ENCODE results near the gene LRRC8D.

LRRC8D gene

GRCh38 chr1:89949991-89950624, 129.3 kb downstream of the LRRC8D start:
- no peak for TF ChIP-seq CTCF (IDR thresholded peaks at IDR 0.05; ENCODE audit: extremely low read depth, missing control alignments)
- DNase-seq (ENCODE audit: low spot score), result no peak

GRCh38 chr1:89950703-89951102, 129.9 kb downstream of the LRRC8D start:
- TF ChIP-seq CTCF (IDR thresholded peaks at IDR 0.05; ENCODE audit: extremely low read depth, missing control alignments), result no peak
- no peak for DNase-seq (ENCODE audit: low spot score)

- DNase-seq (ENCODE audit: low spot score), result no peak
- no peak for TF ChIP-seq CTCF (IDR thresholded peaks at IDR 0.05; ENCODE audit: extremely low read depth, missing control alignments)
These were observed 131.2 kb downstream of the LRRC8D start for GRCh38 chr1:89951766-89952604.

- no peak for TF ChIP-seq CTCF (IDR thresholded peaks at IDR 0.05; ENCODE audit: extremely low read depth, missing control alignments)
These were observed 131.8 kb downstream of the LRRC8D start for GRCh38 chr1:89952605-89953130.

GRCh38 chr1:89953131-89953626, 132.3 kb downstream of the LRRC8D start:
- peak; percentile 35 for DNase-seq (ENCODE audit: low spot score)
- TF ChIP-seq CTCF (IDR thresholded peaks at IDR 0.05; ENCODE audit: extremely low read depth, missing control alignments), result peak; percentile 40

More at GRCh38 chr1:89952605-89953130, 131.8 kb downstream of the LRRC8D start:
- no peak for DNase-seq (ENCODE audit: low spot score)

GRCh38 chr1:89953929-89954328, 133.1 kb downstream of the LRRC8D start:
- no peak for TF ChIP-seq CTCF (IDR thresholded peaks at IDR 0.05; ENCODE audit: extremely low read depth, missing control alignments)
- DNase-seq (ENCODE audit: low spot score), result no peak

- no peak for DNase-seq (ENCODE audit: low spot score)
- no peak for TF ChIP-seq CTCF (IDR thresholded peaks at IDR 0.05; ENCODE audit: extremely low read depth, missing control alignments)
These were observed 133.6 kb downstream of the LRRC8D start for GRCh38 chr1:89954401-89954800.

All from GM20000 (cell line).